CD4-positive, alpha-beta T cell treated with Interleukin-6 at 100 ng/mL for 8 hours (primary cell): ENCODE data around the gene DSG4.

Experiments used
- DNase-seq: peaks from one replicate; pipeline ENCODE4 v3.0.0-alpha.2; 2020; ENCODE audit warnings: mixed read lengths, low spot score

The DSG4 gene

DNA sequence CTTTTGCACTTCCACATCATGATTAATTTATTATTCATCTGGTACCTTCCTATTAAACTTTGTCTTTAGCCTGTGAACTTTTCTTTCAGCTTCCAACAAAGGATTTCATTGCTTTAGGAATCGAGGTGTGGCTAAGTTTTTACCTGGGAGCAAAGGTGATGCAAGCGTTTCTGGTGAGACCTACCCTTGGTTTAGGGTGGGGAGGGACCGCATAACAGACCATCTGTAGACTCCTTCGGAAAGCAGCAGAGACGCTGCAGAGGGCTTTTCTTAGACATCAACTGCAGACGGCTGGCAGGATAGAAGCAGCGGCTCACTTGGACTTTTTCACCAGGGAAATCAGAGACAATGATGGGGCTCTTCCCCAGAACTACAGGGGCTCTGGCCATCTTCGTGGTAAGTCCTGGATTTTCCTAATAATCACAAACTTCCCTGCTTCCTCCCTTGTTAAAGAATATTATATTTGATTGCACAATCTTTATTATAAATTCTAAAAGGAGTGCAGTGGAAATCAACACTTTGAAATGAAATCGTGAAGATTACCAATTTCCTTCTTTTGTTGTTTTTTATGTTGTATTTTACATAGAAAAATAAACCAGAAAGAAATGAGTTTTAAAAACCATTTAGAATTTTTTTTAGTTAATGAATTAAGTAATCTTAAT is 71.1 kb downstream of the DSG4 start, which contains the start of gene DSG3:
Gene DSG3, plus strand, starts transcription at position 212 of the 662 bp plus-strand sequence. Its CDS starts 137 bp downstream, at position 349.
- DNase-seq = no peak

DNA sequence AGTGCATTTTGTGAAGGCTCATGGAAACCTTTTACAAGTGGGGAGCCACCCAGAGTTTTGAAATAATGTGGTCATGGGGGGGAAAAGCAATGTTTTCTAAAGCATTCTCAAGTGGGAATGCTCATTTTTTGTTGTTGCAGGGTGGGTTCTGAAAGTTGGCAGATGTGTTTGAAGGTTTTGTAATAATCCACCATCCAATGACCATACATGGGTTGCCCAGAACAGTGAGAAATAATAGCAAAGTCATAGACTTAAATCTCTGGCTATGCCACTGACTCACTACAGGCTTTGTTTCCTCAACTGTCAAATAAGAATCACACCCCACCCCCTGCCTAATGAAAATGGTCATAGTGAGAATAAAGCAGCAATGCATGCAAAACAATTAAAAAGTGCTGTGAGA is 73.8 kb downstream of the DSG4 start:
- DNase-seq = no peak

DNA sequence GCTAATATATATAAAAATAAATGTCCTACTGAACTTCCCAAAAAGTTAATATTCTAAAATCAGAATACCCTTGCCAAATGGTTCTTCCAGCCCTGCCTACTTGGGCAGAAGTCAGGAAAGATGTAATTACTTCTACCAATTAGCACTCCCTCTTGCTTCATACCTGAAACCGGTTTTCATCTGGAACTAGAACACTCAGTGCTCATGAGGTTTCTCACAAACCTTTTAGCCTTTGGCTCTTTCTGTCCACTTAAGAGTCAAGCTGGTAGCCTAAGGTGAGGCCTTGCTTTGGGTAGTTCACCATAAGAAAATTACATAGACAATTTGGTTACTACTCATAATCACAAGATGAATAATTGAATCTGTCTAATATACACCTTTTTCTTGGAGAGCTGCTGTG is 75.0 kb downstream of the DSG4 start:
- no peak for DNase-seq

DNA sequence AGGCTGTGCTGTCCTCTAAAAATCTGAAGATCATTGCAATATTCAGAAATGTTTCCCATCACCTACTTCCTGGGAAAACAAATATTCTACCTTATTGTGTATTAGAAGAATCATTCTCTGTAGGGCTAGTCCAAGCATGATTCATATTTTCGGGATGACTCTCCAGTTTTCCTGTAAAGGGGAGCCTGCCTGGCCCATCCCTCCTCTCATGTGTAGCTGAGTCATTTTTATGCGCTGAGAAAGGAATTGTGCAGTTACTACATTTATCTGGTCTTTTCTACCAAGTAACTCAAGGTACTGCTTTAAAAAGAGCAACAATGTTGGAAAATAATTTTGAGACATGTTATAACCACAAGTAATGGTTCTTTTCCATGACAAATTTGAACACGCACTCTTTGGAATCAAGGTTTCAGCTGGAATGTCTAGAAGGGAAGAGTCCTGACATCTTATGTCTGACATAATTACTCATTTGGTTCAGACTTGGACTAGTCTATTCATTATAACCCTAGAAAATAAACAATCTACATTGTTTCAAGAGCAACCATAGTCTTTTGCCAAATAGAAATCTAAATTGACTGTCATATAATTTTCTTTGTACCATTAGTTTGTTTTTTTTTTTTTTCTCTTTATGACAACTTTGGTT is 77.6 kb downstream of the DSG4 start:
- DNase-seq = no peak
